ENCODE results near the gene TERT. TPM values are rescaled to one million over a fixed set of nuclear protein-coding genes. Genes with fewer than 3 reads are reported as not detected.
"Not testable (repeated sequence)": the region's sequence is repeated elsewhere in the genome, so short reads cannot be mapped to it uniquely, and the experiment has no call there.

The TERT gene
- total and polyA plus RNA-seq, 10 of the 15 experiments (the other 5 are each of a cell fraction or from before 2014, with no cell fraction given): 0.08 to 21.5 (median 5.0) TPM

DNA sequence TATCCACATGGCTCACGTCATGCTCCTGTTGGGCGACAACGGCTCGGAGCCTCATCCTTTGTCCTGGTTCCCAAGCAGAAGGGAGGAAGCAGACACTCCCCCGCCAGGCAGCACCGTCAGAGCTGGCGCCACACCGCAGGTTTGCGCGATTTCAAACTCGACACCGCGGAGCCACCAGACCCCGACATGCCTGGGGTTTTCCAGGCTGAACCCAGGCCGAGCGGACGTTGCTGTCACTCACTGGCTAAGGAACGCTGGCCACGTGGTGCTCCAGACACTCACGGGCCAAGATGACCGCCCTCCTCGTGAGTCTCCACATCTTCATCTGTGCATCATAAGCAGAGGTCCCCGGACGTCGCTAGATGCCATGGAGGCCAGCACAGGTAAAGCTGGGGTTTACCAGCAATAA is 9.0 kb downstream of the TERT start (continued):
- TF ChIP-seq, protein P1, sequence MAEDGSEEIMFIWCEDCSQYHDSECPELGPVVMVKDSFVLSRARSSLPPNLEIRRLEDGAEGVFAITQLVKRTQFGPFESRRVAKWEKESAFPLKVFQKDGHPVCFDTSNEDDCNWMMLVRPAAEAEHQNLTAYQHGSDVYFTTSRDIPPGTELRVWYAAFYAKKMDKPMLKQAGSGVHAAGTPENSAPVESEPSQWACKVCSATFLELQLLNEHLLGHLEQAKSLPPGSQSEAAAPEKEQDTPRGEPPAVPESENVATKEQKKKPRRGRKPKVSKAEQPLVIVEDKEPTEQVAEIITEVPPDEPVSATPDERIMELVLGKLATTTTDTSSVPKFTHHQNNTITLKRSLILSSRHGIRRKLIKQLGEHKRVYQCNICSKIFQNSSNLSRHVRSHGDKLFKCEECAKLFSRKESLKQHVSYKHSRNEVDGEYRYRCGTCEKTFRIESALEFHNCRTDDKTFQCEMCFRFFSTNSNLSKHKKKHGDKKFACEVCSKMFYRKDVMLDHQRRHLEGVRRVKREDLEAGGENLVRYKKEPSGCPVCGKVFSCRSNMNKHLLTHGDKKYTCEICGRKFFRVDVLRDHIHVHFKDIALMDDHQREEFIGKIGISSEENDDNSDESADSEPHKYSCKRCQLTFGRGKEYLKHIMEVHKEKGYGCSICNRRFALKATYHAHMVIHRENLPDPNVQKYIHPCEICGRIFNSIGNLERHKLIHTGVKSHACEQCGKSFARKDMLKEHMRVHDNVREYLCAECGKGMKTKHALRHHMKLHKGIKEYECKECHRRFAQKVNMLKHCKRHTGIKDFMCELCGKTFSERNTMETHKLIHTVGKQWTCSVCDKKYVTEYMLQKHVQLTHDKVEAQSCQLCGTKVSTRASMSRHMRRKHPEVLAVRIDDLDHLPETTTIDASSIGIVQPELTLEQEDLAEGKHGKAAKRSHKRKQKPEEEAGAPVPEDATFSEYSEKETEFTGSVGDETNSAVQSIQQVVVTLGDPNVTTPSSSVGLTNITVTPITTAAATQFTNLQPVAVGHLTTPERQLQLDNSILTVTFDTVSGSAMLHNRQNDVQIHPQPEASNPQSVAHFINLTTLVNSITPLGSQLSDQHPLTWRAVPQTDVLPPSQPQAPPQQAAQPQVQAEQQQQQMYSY (CRISPR knock-in tag; IDR thresholded peaks at IDR 0.05): no peak
- TF ChIP-seq CREM (IDR thresholded peaks at IDR 0.05; ENCODE audit: low read depth): no peak
- TF ChIP-seq ZBED1 (IDR thresholded peaks at IDR 0.05; ENCODE audit: borderline replicate concordance): no peak
- no peak for TF ChIP-seq FOXM1 (IDR thresholded peaks at IDR 0.05; ENCODE audit: low read depth, low read length)

DNA sequence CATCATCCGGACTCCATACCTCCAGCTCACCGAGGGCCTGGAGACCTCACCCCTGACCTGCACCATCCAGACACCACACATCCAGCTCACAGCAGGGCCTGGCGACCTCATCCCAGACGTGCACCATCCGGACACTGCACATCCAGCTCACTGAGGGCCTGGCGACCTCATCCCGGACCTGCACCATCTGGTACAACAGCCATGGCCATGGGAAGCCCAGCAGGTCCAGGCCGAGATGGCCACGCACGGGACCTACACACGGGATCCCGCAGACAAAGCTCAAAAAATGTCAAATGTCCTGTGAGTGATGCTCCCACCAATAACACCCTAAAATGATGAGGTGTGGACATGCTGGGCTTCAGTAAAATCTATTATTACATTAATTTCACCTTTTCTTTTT is 9.7 kb downstream of the TERT start:
- Histone ChIP-seq H3K79me2 (ENCODE audit: control insufficient read depth, insufficient read depth, low read length) (no peaks in the 10 kb centered on the region), H3K4me1 (ENCODE audit: control insufficient read depth, insufficient read depth, low read length) (no peaks in the 10 kb centered on the region), H3K27ac (ENCODE audit: control insufficient read depth, insufficient read depth) (no peak overlapping the region), H3K36me3 (ENCODE audit: control insufficient read depth in 2 of 2, insufficient read depth in 2 of 2, low read length in 1 of 2) (no peaks in the 10 kb centered on the region; a peak in 2 of 4 replicates), H3K9ac (ENCODE audit: control insufficient read depth, insufficient read depth, low read length) (no peak overlapping the region), H3K9me3 (replicated peaks; ENCODE audit: control insufficient read depth, insufficient read depth, low read length) (peaks cover 3% of the 10 kb centered on the region; the same call in 1 of the 3 replicates), H2AFZ (ENCODE audit: control insufficient read depth, low read depth, low read length) (no peak overlapping the region), H3K4me3 (no peak overlapping the region), H3K4me2 (ENCODE audit: control insufficient read depth, insufficient read depth) (no peak overlapping the region), H4K20me1 (ENCODE audit: control insufficient read depth, insufficient read depth) (no peaks in the 10 kb centered on the region), H3K27me3 (replicated peaks in 1 of 2; ENCODE audit: control insufficient read depth in 2 of 2, insufficient read depth in 2 of 2, low read length in 1 of 2) (no peaks in the 10 kb centered on the region)
- intact Hi-C loops (cut with micrococcal nuclease; ENCODE audit: unreplicated experiment) (no loop called here), in situ Hi-C loops (cut with MboI) (no loop called here)
- BruUV-seq (replicated peaks): no TSS peak
- POLR2A ChIA-PET: no interaction called here
- DNase-seq (ENCODE audit: low read depth, low spot score): no peak
- no peak for ATAC-seq
- 35% methylated on average over 11 of the region's 12 CpGs for WGBS (ENCODE audit: insufficient coverage, insufficient replicate concordance, low lambda C conversion rate, missing lambda C conversion rate)
- FAIRE-seq: no peak
- SMC1A ChIA-PET (ENCODE audit: uncharacterized antibody, unreplicated experiment): no interaction called here
- CTCF ChIA-PET: no interaction called here
- TF ChIP-seq BCL11A (IDR thresholded peaks at IDR 0.05; ENCODE audit: low read depth, low read length) (no peak), RB1 (IDR thresholded peaks at IDR 0.05; ENCODE audit: borderline replicate concordance) (no peak)
- TF ChIP-seq, protein P2, sequence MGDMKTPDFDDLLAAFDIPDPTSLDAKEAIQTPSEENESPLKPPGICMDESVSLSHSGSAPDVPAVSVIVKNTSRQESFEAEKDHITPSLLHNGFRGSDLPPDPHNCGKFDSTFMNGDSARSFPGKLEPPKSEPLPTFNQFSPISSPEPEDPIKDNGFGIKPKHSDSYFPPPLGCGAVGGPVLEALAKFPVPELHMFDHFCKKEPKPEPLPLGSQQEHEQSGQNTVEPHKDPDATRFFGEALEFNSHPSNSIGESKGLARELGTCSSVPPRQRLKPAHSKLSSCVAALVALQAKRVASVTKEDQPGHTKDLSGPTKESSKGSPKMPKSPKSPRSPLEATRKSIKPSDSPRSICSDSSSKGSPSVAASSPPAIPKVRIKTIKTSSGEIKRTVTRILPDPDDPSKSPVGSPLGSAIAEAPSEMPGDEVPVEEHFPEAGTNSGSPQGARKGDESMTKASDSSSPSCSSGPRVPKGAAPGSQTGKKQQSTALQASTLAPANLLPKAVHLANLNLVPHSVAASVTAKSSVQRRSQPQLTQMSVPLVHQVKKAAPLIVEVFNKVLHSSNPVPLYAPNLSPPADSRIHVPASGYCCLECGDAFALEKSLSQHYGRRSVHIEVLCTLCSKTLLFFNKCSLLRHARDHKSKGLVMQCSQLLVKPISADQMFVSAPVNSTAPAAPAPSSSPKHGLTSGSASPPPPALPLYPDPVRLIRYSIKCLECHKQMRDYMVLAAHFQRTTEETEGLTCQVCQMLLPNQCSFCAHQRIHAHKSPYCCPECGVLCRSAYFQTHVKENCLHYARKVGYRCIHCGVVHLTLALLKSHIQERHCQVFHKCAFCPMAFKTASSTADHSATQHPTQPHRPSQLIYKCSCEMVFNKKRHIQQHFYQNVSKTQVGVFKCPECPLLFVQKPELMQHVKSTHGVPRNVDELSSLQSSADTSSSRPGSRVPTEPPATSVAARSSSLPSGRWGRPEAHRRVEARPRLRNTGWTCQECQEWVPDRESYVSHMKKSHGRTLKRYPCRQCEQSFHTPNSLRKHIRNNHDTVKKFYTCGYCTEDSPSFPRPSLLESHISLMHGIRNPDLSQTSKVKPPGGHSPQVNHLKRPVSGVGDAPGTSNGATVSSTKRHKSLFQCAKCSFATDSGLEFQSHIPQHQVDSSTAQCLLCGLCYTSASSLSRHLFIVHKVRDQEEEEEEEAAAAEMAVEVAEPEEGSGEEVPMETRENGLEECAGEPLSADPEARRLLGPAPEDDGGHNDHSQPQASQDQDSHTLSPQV (IDR thresholded peaks at IDR 0.05): no peak
- RAD21 ChIA-PET (ENCODE audit: unreplicated experiment): no interaction called here

DNA sequence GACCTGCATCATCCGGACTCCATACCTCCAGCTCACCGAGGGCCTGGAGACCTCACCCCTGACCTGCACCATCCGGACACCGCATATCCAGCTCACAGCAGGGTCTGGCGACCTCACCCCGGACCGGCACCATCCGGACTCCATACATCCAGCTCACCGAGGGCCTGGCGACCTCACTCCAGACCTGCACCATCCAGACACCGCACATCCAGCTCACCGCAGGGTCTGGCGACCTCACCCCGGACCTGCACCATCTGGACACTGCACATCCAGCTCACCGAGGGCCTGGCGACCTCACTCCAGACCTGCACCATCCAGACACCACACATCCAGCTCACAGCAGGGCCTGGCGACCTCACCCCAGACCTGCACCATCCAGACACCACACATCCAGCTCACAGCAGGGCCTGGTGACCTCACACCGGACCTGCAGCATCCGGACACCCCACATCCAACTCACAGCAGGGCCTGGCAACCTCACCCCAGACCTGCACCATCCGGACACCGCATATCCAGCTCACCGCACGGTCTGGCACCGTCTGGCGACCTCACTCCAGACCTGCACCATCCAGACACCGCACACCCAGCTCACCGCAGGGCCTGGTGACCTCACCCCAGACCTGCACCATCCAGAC is 10.4 kb downstream of the TERT start:
- SMC1A ChIA-PET (ENCODE audit: uncharacterized antibody, unreplicated experiment); FAIRE-seq: not testable (repeated sequence)
- WGBS (ENCODE audit: insufficient coverage, insufficient replicate concordance, low lambda C conversion rate, missing lambda C conversion rate): 54% methylated on average over 24 of the region's 27 CpGs

More for the DNA sequence above, 10.4 kb downstream of the TERT start:
- H2AFZ ChIP-seq (ENCODE audit: control insufficient read depth, low read depth, low read length); H3K9me3 ChIP-seq (replicated peaks; ENCODE audit: control insufficient read depth, insufficient read depth, low read length); H3K4me2 ChIP-seq (ENCODE audit: control insufficient read depth, insufficient read depth); H3K9ac ChIP-seq (ENCODE audit: control insufficient read depth, insufficient read depth, low read length); H3K79me2 ChIP-seq (ENCODE audit: control insufficient read depth, insufficient read depth, low read length); CTCF ChIA-PET; H3K27ac ChIP-seq (ENCODE audit: control insufficient read depth, insufficient read depth); H4K20me1 ChIP-seq (ENCODE audit: control insufficient read depth, insufficient read depth); in situ Hi-C loops (cut with MboI); DNase-seq (ENCODE audit: low read depth, low spot score); H3K27me3 ChIP-seq (replicated peaks in 1 of 2; ENCODE audit: control insufficient read depth in 2 of 2, insufficient read depth in 2 of 2, low read length in 1 of 2); BruUV-seq (replicated peaks); H3K36me3 ChIP-seq (ENCODE audit: control insufficient read depth in 2 of 2, insufficient read depth in 2 of 2, low read length in 1 of 2); intact Hi-C loops (cut with micrococcal nuclease; ENCODE audit: unreplicated experiment); H3K4me1 ChIP-seq (ENCODE audit: control insufficient read depth, insufficient read depth, low read length); H3K4me3 ChIP-seq; RAD21 ChIA-PET (ENCODE audit: unreplicated experiment); ATAC-seq: not testable (repeated sequence)
- POLR2A ChIA-PET: interaction anchor here (0.6 kb wide), 1 partner anchor 29 kb away, joined by 6 read pairs; no protein-coding TSS in a partner anchor
